ENCODE results near the gene RACK1. TPM values are rescaled to one million over a fixed set of nuclear protein-coding genes. Genes with fewer than 3 reads are reported as not detected.

RACK1 gene
- total and polyA plus RNA-seq, 2 of the 4 experiments (the other 2 are of a cell fraction), result 4,263 to 9,350 TPM

- no peak overlapping the region for H2BK120ac ChIP-seq (ENCODE audit: low read depth, low read length)
- intact Hi-C loops (cut with micrococcal nuclease) (no loop called here), dilution Hi-C loops (cut with HindIII; ENCODE audit: low sequenced_read_pairs, unreplicated experiment) (no loop called here), in situ Hi-C loops (cut with MboI; ENCODE audit: low sequenced_read_pairs) (no loop called here)
- H4K91ac ChIP-seq (ENCODE audit: insufficient read depth, low read depth, low read length), result no peak overlapping the region
- no peak overlapping the region for H3K56ac ChIP-seq (ENCODE audit: extremely low read depth, insufficient read depth, low read length)
- no peak for TF ChIP-seq ELK1 (IDR thresholded peaks at IDR 0.05; ENCODE audit: borderline replicate concordance, low read depth, low read length)
- TF ChIP-seq NFE2L2 (IDR thresholded peaks at IDR 0.05; ENCODE audit: low read depth, low read length), result no peak
- no peak for TF ChIP-seq SMC3 (IDR thresholded peaks at IDR 0.05; ENCODE audit: low read depth, low read length)
- TF ChIP-seq, protein P1, sequence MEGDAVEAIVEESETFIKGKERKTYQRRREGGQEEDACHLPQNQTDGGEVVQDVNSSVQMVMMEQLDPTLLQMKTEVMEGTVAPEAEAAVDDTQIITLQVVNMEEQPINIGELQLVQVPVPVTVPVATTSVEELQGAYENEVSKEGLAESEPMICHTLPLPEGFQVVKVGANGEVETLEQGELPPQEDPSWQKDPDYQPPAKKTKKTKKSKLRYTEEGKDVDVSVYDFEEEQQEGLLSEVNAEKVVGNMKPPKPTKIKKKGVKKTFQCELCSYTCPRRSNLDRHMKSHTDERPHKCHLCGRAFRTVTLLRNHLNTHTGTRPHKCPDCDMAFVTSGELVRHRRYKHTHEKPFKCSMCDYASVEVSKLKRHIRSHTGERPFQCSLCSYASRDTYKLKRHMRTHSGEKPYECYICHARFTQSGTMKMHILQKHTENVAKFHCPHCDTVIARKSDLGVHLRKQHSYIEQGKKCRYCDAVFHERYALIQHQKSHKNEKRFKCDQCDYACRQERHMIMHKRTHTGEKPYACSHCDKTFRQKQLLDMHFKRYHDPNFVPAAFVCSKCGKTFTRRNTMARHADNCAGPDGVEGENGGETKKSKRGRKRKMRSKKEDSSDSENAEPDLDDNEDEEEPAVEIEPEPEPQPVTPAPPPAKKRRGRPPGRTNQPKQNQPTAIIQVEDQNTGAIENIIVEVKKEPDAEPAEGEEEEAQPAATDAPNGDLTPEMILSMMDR (conservative IDR thresholded peaks at IDR 0.05; ENCODE audit: low read depth, low read length), result no peak
- no peak for TF ChIP-seq MXI1 (IDR thresholded peaks at IDR 0.05; ENCODE audit: borderline replicate concordance, low read depth, low read length)
- TF ChIP-seq USF2 (IDR thresholded peaks at IDR 0.05; ENCODE audit: low read depth, low read length), result no peak
- no peak for TF ChIP-seq MAZ (IDR thresholded peaks at IDR 0.05; ENCODE audit: borderline replicate concordance, low read depth, low read length)
- no peak for TF ChIP-seq POLR2A (IDR thresholded peaks at IDR 0.05; ENCODE audit: low read depth, low read length)
- no peak for TF ChIP-seq RCOR1 (IDR thresholded peaks at IDR 0.05; ENCODE audit: insufficient replicate concordance, low read length)
- no peak for TF ChIP-seq CHD1 (IDR thresholded peaks at IDR 0.05; ENCODE audit: low read depth, low read length)
- TF ChIP-seq BHLHE40 (IDR thresholded peaks at IDR 0.05; ENCODE audit: low read depth, low read length), result no peak
- no peak for TF ChIP-seq CEBPB (IDR thresholded peaks at IDR 0.05; ENCODE audit: low read depth, low read length)
- no peak for TF ChIP-seq MAFK (IDR thresholded peaks at IDR 0.05; ENCODE audit: low read depth, low read length)
- no peak for TF ChIP-seq FOS (IDR thresholded peaks at IDR 0.05; ENCODE audit: low read depth, low read length)
- no peak overlapping the region for H4K8ac ChIP-seq (ENCODE audit: low read depth in 2 of 2, low read length in 2 of 2)
- ATAC-seq (ENCODE audit: low read depth), result no peak
- H3K18ac ChIP-seq (ENCODE audit: low read depth, low read length), result no peak overlapping the region
- POLR2A ChIA-PET (ENCODE audit: unreplicated experiment), result no interaction called here
- no peaks in the 10 kb centered on the region for H3K79me1 ChIP-seq (ENCODE audit: low read depth in 1 of 2, low read length in 2 of 2)
- no peak for DNase-seq
- no peaks in the 10 kb centered on the region for H4K20me1 ChIP-seq (ENCODE audit: insufficient read depth, low read length)
- CTCF ChIA-PET, result no interaction called here
- H4K5ac ChIP-seq (ENCODE audit: low read depth, low read length), result no peak overlapping the region
- no peak overlapping the region for H3K4me3 ChIP-seq (ENCODE audit: insufficient read depth, low read depth, low read length)
- no peak overlapping the region for H3K23ac ChIP-seq (ENCODE audit: low read depth, low read length)
- 0 out of 2 replicates have a peak, but pooled peaks cover 2% of the 10 kb centered on the region for H3K4me1 ChIP-seq (ENCODE audit: control insufficient read depth, insufficient read depth, low read length)
- no peak overlapping the region for H3K4me2 ChIP-seq (ENCODE audit: low read depth, low read length)
- H2AK5ac ChIP-seq (ENCODE audit: low read depth, low read length), result no peak overlapping the region
- H2BK15ac ChIP-seq (ENCODE audit: low read depth, low read length), result no peak overlapping the region
- no peaks in the 10 kb centered on the region for H3K9me3 ChIP-seq (ENCODE audit: control insufficient read depth, insufficient read depth, low read length)
- BruUV-seq (replicated peaks), result no TSS peak
- 70% methylated on average over 2 of the region's 6 CpGs; no CpG with 5 or more reads in 1 of the 2 experiments for WGBS, 2 experiments (ENCODE audit: extremely low coverage in 2 of 2, insufficient read length in 1 of 2)
- H3K9ac ChIP-seq (ENCODE audit: low read depth, low read length), result no peak overlapping the region
- no peaks in the 10 kb centered on the region; the same call in 1 of the 2 replicates for H3K27me3 ChIP-seq (ENCODE audit: control insufficient read depth, insufficient read depth, low read length)
- no peak overlapping the region for H2BK20ac ChIP-seq (ENCODE audit: low read depth, low read length)
- no peak overlapping the region for H3K27ac ChIP-seq (ENCODE audit: insufficient read depth, low read length)
- H2BK5ac ChIP-seq (ENCODE audit: low read depth, low read length, poor library complexity, severe bottlenecking), result no peak overlapping the region
- H3K9me1 ChIP-seq (ENCODE audit: insufficient read depth, low read length), result 0 out of 2 replicates have a peak, but pooled peaks cover 6% of the 10 kb centered on the region
- no peak overlapping the region for H2AK9ac ChIP-seq (replicated peaks; ENCODE audit: low read depth, low read length, poor library complexity)
- H3K14ac ChIP-seq (replicated peaks; ENCODE audit: low read depth, low read length), result no peak overlapping the region
- H3K36me3 ChIP-seq (ENCODE audit: control insufficient read depth, insufficient read depth, low read length), result no peaks in the 10 kb centered on the region
- H2AFZ ChIP-seq (replicated peaks; ENCODE audit: low read length, poor library complexity), result no peak overlapping the region
- no peak overlapping the region for H3K4ac ChIP-seq (ENCODE audit: low read depth, low read length)
Measured at GRCh38 chr5:181212080-181212479, 31.6 kb downstream of the RACK1 start.
